H1 (cell line): ENCODE results near the gene BCO2. TPM values are rescaled to one million over a fixed set of nuclear protein-coding genes. Genes with fewer than 3 reads are reported as not detected.

ENCODE experiments used
- BACH1 ChIP-seq: IDR thresholded peaks from 2 replicates; pipeline ENCODE4 v1.6.1; 2012; ENCODE audit warnings: low read length, improper control_type of control experiment
- BRCA1 ChIP-seq: IDR thresholded peaks from 2 replicates; pipeline ENCODE4 v1.6.1; 2012; ENCODE audit warnings: low read depth, low read length, improper control_type of control experiment
- CTCF ChIP-seq, 3 experiments: IDR thresholded peaks; 1 replicate in 2 of 3; 2 replicates in 1 of 3; pipeline versions ENCODE4 v1.5.1 to v1.6.1; 2011; ENCODE audit warnings: low read length in 3 of 3, mild to moderate bottlenecking in 3 of 3, inconsistent platforms in 2 of 3, low read depth in 1 of 3, moderate library complexity in 1 of 3; ENCODE audit not compliant: insufficient read depth in 1 of 3; ENCODE audit errors: control extremely low read depth in 1 of 3
- E2F6 ChIP-seq: IDR thresholded peaks from 2 replicates; pipeline ENCODE4 v1.6.1; 2012; ENCODE audit warnings: inconsistent platforms
- GABPA ChIP-seq: IDR thresholded peaks from 2 replicates; pipeline ENCODE4 v1.6.1; 2011; ENCODE audit warnings: mild to moderate bottlenecking, low read length, moderate library complexity, borderline replicate concordance; ENCODE audit not compliant: insufficient read depth
- HDAC2 ChIP-seq, 2 experiments: fragments of 300-600 bp in 1 of 2; sonication (generic) in 1 of 2; IDR thresholded peaks; 2 replicates each; pipeline ENCODE4 v1.6.1; 2011 to 2012; ENCODE audit warnings: low read depth in 2 of 2, low read length in 2 of 2, mild to moderate bottlenecking in 2 of 2, moderate library complexity in 2 of 2, borderline replicate concordance in 1 of 2, inconsistent platforms in 1 of 2
- HDAC6 ChIP-seq: IDR thresholded peaks from one replicate; pipeline ENCODE4 v1.7.1; 2012; ENCODE audit warnings: low read depth, mild to moderate bottlenecking, inconsistent platforms, low read length, moderate library complexity
- KDM1A ChIP-seq: fragments of 200-600, 300-600 bp; sonication (generic); IDR thresholded peaks from 2 replicates; pipeline ENCODE4 v1.7.1; 2016; ENCODE audit warnings: mild to moderate bottlenecking, low read length, borderline replicate concordance
- NRF1 ChIP-seq: IDR thresholded peaks from 2 replicates; pipeline ENCODE4 v1.6.1; 2011; ENCODE audit warnings: mild to moderate bottlenecking, low read depth, low read length, improper control_type of control experiment
- PHF8 ChIP-seq: fragments of 200-600 bp; sonication (generic); conservative IDR thresholded peaks from 2 replicates; pipeline ENCODE4 v1.7.1; 2012; ENCODE audit warnings: low read depth, mild to moderate bottlenecking, inconsistent platforms, low read length, moderate library complexity
- POLR2A ChIP-seq, 2 experiments: IDR thresholded peaks; 1 replicate in 1 of 2; 2 replicates in 1 of 2; pipeline ENCODE4 v1.6.1; 2011; ENCODE audit warnings: low read depth in 2 of 2, low read length in 2 of 2, mild to moderate bottlenecking in 2 of 2; ENCODE audit errors: control extremely low read depth in 1 of 2
- POLR2AphosphoS5 ChIP-seq: IDR thresholded peaks from 2 replicates; pipeline ENCODE4 v1.6.1; 2011; ENCODE audit warnings: low read depth, low read length
- RAD21 ChIP-seq, 2 experiments: IDR thresholded peaks in 1 of 2; conservative IDR thresholded peaks in 1 of 2; 2 replicates each; pipeline ENCODE4 v1.6.1; 2011; ENCODE audit warnings: low read depth in 2 of 2, low read length in 2 of 2, improper control_type of control experiment in 1 of 2, inconsistent platforms in 1 of 2, mild to moderate bottlenecking in 1 of 2, moderate library complexity in 1 of 2
- RBBP5 ChIP-seq: IDR thresholded peaks from 2 replicates; pipeline ENCODE4 v1.7.1; 2012; ENCODE audit warnings: low read depth, mild to moderate bottlenecking, inconsistent platforms, low read length, moderate library complexity, borderline replicate concordance
- RNF2 ChIP-seq: fragments of 200-900, 300-1000 bp; sonication (generic); IDR thresholded peaks from 2 replicates; pipeline ENCODE4 v1.7.1; 2016; ENCODE audit warnings: borderline replicate concordance, low read depth, mild to moderate bottlenecking, antibody characterized with exemption, low read length; ENCODE audit not compliant: poor library complexity, severe bottlenecking; ENCODE audit errors: missing control alignments
- SIX5 ChIP-seq: IDR thresholded peaks from 2 replicates; pipeline ENCODE4 v1.6.1; 2011; ENCODE audit warnings: mild to moderate bottlenecking, low read depth, low read length
- SP2 ChIP-seq: IDR thresholded peaks from 2 replicates; pipeline ENCODE4 v1.6.1; 2012; ENCODE audit warnings: mild to moderate bottlenecking, low read length, inconsistent platforms
- TAF7 ChIP-seq: optimal IDR thresholded peaks from 2 replicates; pipeline ENCODE3; 2011; ENCODE audit warnings: low read depth, mild to moderate bottlenecking, inconsistent platforms, low read length, moderate library complexity, borderline replicate concordance
- USF2 ChIP-seq: IDR thresholded peaks from 2 replicates; pipeline ENCODE4 v1.6.1; 2011; ENCODE audit warnings: low read length, improper control_type of control experiment
- polyA plus RNA-seq, 7 experiments: library from polyadenylated mRNA; depleted of rRNA in 3 of 7; stranded (reverse) in 5 of 7; unstranded in 2 of 7; fragments of >200 nt in 5 of 7; fragments of 200-250 nt in 2 of 7; gene quantifications; 1 replicate in 5 of 7; 2 replicates in 1 of 7; 4 replicates in 1 of 7; pipeline versions ENCODE4 v1.2.1 to v1.2.3, GENCODE V29; 2011 to 2013; ENCODE audit warnings: missing spikeins in 2 of 7, mixed read lengths in 2 of 7
- total RNA-seq: library from RNA; stranded (reverse); fragmentation: NEBNext Ultra II Directional; extraction: Animal tissue kit (Norgen Biotek cat#: 25700); gene quantifications from 2 replicates; pipeline ENCODE4 v1.2.1, GENCODE V29; 2021

Gene BCO2
- total and polyA plus RNA-seq, 2 of the 8 experiments (the other 6 are each of a cell fraction or from before 2014, with no cell fraction given): 0.42 to 0.82 TPM

GRCh38 chr11:112226062-112226830 is 50.9 kb downstream of the BCO2 start, which contains the start of gene PTS (continued):
- no peak for TF ChIP-seq RNF2
- no peak for TF ChIP-seq HDAC6
- no peak for TF ChIP-seq SIX5
- TF ChIP-seq USF2: no peak
- peak; percentile 58 to 90 for TF ChIP-seq POLR2A (IDR thresholded peaks at IDR 0.05; ENCODE audit: control extremely low read depth in 1 of 2, low read depth in 2 of 2, low read length in 2 of 2)
- peak; percentile 59 for TF ChIP-seq NRF1
- TF ChIP-seq HDAC2 (IDR thresholded peaks at IDR 0.05; ENCODE audit: borderline replicate concordance in 1 of 2, low read depth in 2 of 2, low read length in 2 of 2): no peak
- peak; percentile 90; the same call in 1 of the 2 replicates for TF ChIP-seq RBBP5
- TF ChIP-seq POLR2AphosphoS5: peak; percentile 87
- TF ChIP-seq E2F6: no peak
- no peak for TF ChIP-seq CTCF (IDR thresholded peaks at IDR 0.05; ENCODE audit: control extremely low read depth in 1 of 3, insufficient read depth in 1 of 3, low read depth in 1 of 3, low read length in 3 of 3)
- TF ChIP-seq KDM1A: no peak
- no peak; the same call in 1 of the 2 replicates for TF ChIP-seq BACH1
- TF ChIP-seq TAF7: peak; percentile 54
- TF ChIP-seq PHF8: peak; percentile 98
- TF ChIP-seq SP2: no peak
- TF ChIP-seq RAD21 (IDR thresholded peaks at IDR 0.05 in 1 of 2, conservative IDR thresholded peaks at IDR 0.05 in 1 of 2; ENCODE audit: low read depth in 2 of 2, low read length in 2 of 2): no peak
- no peak for TF ChIP-seq GABPA
- no peak for TF ChIP-seq BRCA1
